ENCODE measurements around the gene SCN7A. TPM values are rescaled to one million over a fixed set of nuclear protein-coding genes. Genes with fewer than 3 reads are reported as not detected.
"Not testable (repeated sequence)": the region's sequence is repeated elsewhere in the genome, so short reads cannot be mapped to it uniquely, and the experiment has no call there.

Gene SCN7A
- polyA plus RNA-seq, 1 donor (not counting 4 experiments of a cell fraction or from before 2014, with no cell fraction given) = not detected

DNA sequence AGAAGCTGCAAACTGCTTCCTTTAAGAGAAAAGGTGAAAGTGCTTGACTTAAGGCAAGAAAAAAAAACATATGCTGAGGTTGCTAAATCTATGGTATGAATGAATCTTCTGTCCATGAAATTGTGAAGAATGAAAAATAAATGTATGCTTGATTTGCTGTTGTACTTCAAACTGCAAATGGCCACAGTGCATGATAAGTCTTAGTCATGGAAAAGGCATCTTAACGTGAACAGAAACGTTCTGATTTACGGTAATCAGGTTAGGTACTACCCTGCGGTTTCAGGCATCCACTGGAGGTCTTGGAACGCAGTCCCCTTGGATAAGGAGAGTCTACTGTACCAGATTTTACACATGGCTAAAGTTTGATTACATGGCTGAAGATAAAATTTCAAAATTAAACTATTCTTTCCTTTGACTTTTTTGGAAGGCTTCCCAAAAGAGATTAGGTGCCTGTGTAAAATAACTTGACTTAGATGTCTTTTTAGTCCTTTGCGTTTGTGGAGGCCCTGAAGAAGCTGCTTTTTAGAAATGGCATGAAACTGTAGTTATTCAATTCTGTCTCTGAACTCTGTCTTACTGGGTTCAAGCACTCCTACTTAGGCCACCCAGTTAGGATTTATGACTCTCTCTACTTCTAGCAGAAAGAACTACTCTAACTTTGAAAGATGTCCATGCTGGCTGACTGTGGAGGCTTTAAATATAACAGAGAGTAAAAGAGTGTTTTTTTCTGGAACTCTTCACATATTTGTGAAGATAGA lies 82.4 kb downstream of the SCN7A start:
- peak overlapping the region in 2 of 3 experiments; percentile 13 to 50 for H3K4me3 ChIP-seq (ENCODE audit: control insufficient read depth in 2 of 3, extremely low read depth in 1 of 3, insufficient read depth in 2 of 3, low read depth in 1 of 3, low read length in 3 of 3)
- H3K9me3 ChIP-seq (ENCODE audit: control insufficient read depth, low read depth, low read length) = no peaks in the 10 kb centered on the region
- no peaks in the 10 kb centered on the region for H3K79me2 ChIP-seq (ENCODE audit: control insufficient read depth, insufficient read depth, low read length)
- no peaks in the 10 kb centered on the region for H3K36me3 ChIP-seq (ENCODE audit: control insufficient read depth in 2 of 2, extremely low read depth in 1 of 2, insufficient read depth in 2 of 2, low read length in 2 of 2)
- DNase-seq (ENCODE audit: low read depth, low spot score) (peak; percentile 33), FAIRE-seq (peak; percentile 79)
- peak overlapping the region; percentile 46 for H3K9ac ChIP-seq (ENCODE audit: control insufficient read depth, extremely low read depth, insufficient read depth, low read length)
- peaks cover 24% of the 10 kb centered on the region for H3K4me1 ChIP-seq (ENCODE audit: control insufficient read depth, extremely low read depth, insufficient read depth, low read length)
- peak overlapping the region; percentile 92 for H3K27ac ChIP-seq (ENCODE audit: control insufficient read depth, insufficient read depth, low read length)
- dilution Hi-C loops (cut with MboI; ENCODE audit: extremely low pct_ligation_motif_present, low sequenced_read_pairs) = no loop called here
- peak overlapping the region; percentile 46 for H2AFZ ChIP-seq (ENCODE audit: control insufficient read depth, low read length)
- no peaks in the 10 kb centered on the region for H3K9me1 ChIP-seq (ENCODE audit: control insufficient read depth, extremely low read depth, insufficient read depth, low read length)
- TF ChIP-seq, protein P1, sequence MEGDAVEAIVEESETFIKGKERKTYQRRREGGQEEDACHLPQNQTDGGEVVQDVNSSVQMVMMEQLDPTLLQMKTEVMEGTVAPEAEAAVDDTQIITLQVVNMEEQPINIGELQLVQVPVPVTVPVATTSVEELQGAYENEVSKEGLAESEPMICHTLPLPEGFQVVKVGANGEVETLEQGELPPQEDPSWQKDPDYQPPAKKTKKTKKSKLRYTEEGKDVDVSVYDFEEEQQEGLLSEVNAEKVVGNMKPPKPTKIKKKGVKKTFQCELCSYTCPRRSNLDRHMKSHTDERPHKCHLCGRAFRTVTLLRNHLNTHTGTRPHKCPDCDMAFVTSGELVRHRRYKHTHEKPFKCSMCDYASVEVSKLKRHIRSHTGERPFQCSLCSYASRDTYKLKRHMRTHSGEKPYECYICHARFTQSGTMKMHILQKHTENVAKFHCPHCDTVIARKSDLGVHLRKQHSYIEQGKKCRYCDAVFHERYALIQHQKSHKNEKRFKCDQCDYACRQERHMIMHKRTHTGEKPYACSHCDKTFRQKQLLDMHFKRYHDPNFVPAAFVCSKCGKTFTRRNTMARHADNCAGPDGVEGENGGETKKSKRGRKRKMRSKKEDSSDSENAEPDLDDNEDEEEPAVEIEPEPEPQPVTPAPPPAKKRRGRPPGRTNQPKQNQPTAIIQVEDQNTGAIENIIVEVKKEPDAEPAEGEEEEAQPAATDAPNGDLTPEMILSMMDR (optimal IDR thresholded peaks at IDR 0.05 in 1 of 3, IDR thresholded peaks at IDR 0.05 in 1 of 3, conservative IDR thresholded peaks at IDR 0.05 in 1 of 3; ENCODE audit: extremely low read depth in 1 of 3, insufficient read depth in 2 of 3, low read length in 3 of 3) = no peak
- TF ChIP-seq EZH2 (IDR thresholded peaks at IDR 0.05; ENCODE audit: low read length) = no peak
- H3K27me3 ChIP-seq (ENCODE audit: control insufficient read depth, extremely low read depth, insufficient read depth, low read length) = no peaks in the 10 kb centered on the region
- H4K20me1 ChIP-seq (ENCODE audit: control insufficient read depth, extremely low read depth, insufficient read depth, low read length) = no peaks in the 10 kb centered on the region
- H3K4me2 ChIP-seq (ENCODE audit: control insufficient read depth, extremely low read depth, insufficient read depth, low read depth, low read length) = peak overlapping the region; percentile 77

DNA sequence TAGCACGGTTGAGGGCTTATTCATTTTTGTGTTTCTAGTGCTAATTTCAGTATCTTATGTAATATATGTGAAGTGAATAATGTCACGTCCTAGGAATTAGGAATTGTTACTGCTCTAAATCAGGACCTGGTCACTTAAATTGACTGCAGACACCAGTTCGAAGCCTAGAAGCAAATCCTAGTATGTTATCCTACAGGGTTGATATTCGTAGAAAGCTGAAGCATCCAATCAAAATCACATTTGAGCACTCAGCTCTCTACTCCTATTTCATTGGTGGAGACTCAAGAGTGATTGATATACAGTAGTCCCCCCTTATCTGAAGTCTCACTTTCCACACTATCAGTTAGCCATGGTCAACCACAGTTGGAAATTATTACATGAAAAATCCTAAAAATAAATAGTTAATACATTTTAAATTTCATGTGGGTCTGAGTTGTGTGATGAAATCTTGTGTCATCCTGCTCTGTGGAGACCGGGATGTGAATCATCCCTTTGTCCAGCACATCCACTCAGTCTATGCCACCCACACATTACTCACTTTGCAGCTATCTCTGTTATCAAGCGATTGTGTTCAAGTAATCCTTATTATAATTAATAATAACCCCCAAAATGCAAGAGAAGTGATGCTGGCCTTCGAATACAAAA lies 83.1 kb downstream of the SCN7A start:
- TF ChIP-seq EZH2 (IDR thresholded peaks at IDR 0.05; ENCODE audit: low read length) = no peak
- TF ChIP-seq, protein P1 (optimal IDR thresholded peaks at IDR 0.05 in 1 of 3, IDR thresholded peaks at IDR 0.05 in 1 of 3, conservative IDR thresholded peaks at IDR 0.05 in 1 of 3; ENCODE audit: extremely low read depth in 1 of 3, insufficient read depth in 2 of 3, low read length in 3 of 3) = no peak
- Histone ChIP-seq H3K27ac (ENCODE audit: control insufficient read depth, insufficient read depth, low read length) (peak overlapping the region; percentile 92), H3K9ac (ENCODE audit: control insufficient read depth, extremely low read depth, insufficient read depth, low read length) (peak overlapping the region; percentile 46), H3K79me2 (ENCODE audit: control insufficient read depth, insufficient read depth, low read length) (no peaks in the 10 kb centered on the region), H3K27me3 (ENCODE audit: control insufficient read depth, extremely low read depth, insufficient read depth, low read length) (no peaks in the 10 kb centered on the region), H3K4me1 (ENCODE audit: control insufficient read depth, extremely low read depth, insufficient read depth, low read length) (peaks cover 24% of the 10 kb centered on the region), H3K4me2 (ENCODE audit: control insufficient read depth, extremely low read depth, insufficient read depth, low read depth, low read length) (peak overlapping the region; percentile 77), H4K20me1 (ENCODE audit: control insufficient read depth, extremely low read depth, insufficient read depth, low read length) (no peaks in the 10 kb centered on the region), H3K36me3 (ENCODE audit: control insufficient read depth in 2 of 2, extremely low read depth in 1 of 2, insufficient read depth in 2 of 2, low read length in 2 of 2) (no peaks in the 10 kb centered on the region), H3K9me1 (ENCODE audit: control insufficient read depth, extremely low read depth, insufficient read depth, low read length) (no peaks in the 10 kb centered on the region), H3K4me3 (ENCODE audit: control insufficient read depth in 2 of 3, extremely low read depth in 1 of 3, insufficient read depth in 2 of 3, low read depth in 1 of 3, low read length in 3 of 3) (peak overlapping the region in 2 of 3 experiments; percentile 13 to 50), H3K9me3 (ENCODE audit: control insufficient read depth, low read depth, low read length) (no peaks in the 10 kb centered on the region), H2AFZ (ENCODE audit: control insufficient read depth, low read length) (peak overlapping the region; percentile 69)
- FAIRE-seq (peak; percentile 81), DNase-seq (ENCODE audit: low read depth, low spot score) (peak; percentile 77)
- dilution Hi-C loops (cut with MboI; ENCODE audit: extremely low pct_ligation_motif_present, low sequenced_read_pairs) = no loop called here

DNA sequence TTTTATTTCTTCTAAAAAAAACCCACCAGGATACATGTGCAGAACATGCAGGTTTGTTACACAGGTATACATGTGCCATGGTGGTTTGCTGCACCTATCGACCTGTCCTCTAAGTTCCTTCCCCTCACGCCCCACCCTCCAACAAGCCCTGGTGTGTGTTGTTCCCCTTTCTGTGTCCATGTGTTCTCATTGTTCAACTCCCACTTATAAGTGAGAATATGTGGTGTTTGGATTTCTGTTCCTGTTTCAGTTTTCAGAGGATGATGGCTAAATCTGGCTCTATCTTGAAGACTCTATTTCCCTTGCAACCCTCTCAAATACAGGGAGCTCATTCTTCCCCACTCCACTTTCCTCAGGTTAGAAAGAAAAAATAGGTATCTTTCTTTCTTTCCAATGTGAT lies 86.3 kb downstream of the SCN7A start:
- H3K36me3 ChIP-seq (ENCODE audit: control insufficient read depth in 2 of 2, extremely low read depth in 1 of 2, insufficient read depth in 2 of 2, low read length in 2 of 2); H3K27ac ChIP-seq (ENCODE audit: control insufficient read depth, insufficient read depth, low read length); dilution Hi-C loops (cut with MboI; ENCODE audit: extremely low pct_ligation_motif_present, low sequenced_read_pairs); H3K9ac ChIP-seq (ENCODE audit: control insufficient read depth, extremely low read depth, insufficient read depth, low read length); H3K9me1 ChIP-seq (ENCODE audit: control insufficient read depth, extremely low read depth, insufficient read depth, low read length); H2AFZ ChIP-seq (ENCODE audit: control insufficient read depth, low read length); FAIRE-seq; H3K4me2 ChIP-seq (ENCODE audit: control insufficient read depth, extremely low read depth, insufficient read depth, low read depth, low read length); H3K79me2 ChIP-seq (ENCODE audit: control insufficient read depth, insufficient read depth, low read length); H3K27me3 ChIP-seq (ENCODE audit: control insufficient read depth, extremely low read depth, insufficient read depth, low read length); H3K9me3 ChIP-seq (ENCODE audit: control insufficient read depth, low read depth, low read length); H3K4me3 ChIP-seq (ENCODE audit: control insufficient read depth in 2 of 3, extremely low read depth in 1 of 3, insufficient read depth in 2 of 3, low read depth in 1 of 3, low read length in 3 of 3); DNase-seq (ENCODE audit: low read depth, low spot score); H4K20me1 ChIP-seq (ENCODE audit: control insufficient read depth, extremely low read depth, insufficient read depth, low read length): not testable (repeated sequence)
- peaks cover 24% of the 10 kb centered on the region for H3K4me1 ChIP-seq (ENCODE audit: control insufficient read depth, extremely low read depth, insufficient read depth, low read length)
